OCI-LY3 (cell line): Measurements from ENCODE around the gene SHC3.

Experiments used
- H2AFZ ChIP-seq: fragments of 200-600, 300-600 bp; shearing (Covaris generic); 2 replicates; pipeline ENCODE4 v1.6.0; 2014; ENCODE audit warnings: antibody characterized with exemption, low read depth, low read length
- H3K27ac ChIP-seq: fragments of 200-600, 300-600 bp; sonication (generic); 2 replicates; pipeline ENCODE4 v1.5.1; 2014; ENCODE audit warnings: mild to moderate bottlenecking, low read length, moderate library complexity, mixed read lengths
- H3K27me3 ChIP-seq: fragments of 200-600, 300-600 bp; sonication (generic); 2 replicates; pipeline ENCODE4 v1.6.1; 2014; ENCODE audit warnings: low read depth, low read length, mixed read lengths
- H3K36me3 ChIP-seq: fragments of 200-600, 300-600 bp; sonication (generic); replicated peaks from 2 replicates; pipeline ENCODE3; 2014; ENCODE audit warnings: low read depth, low read length, mixed read lengths
- H3K4me1 ChIP-seq: fragments of 300-600, 200-600 bp; sonication (generic); 2 replicates; pipeline ENCODE4 v1.6.1; 2014; ENCODE audit warnings: low read length, mixed read lengths
- H3K4me2 ChIP-seq: fragments of 200-600, 300-600 bp; sonication (generic); 2 replicates; pipeline ENCODE4 v1.6.1; 2014; ENCODE audit warnings: low read length, mixed read lengths
- H3K4me3 ChIP-seq: fragments of 300-600, 200-600 bp; sonication (generic); 2 replicates; pipeline ENCODE4 v1.5.1; 2014; ENCODE audit warnings: antibody characterized with exemption, mild to moderate bottlenecking, low read length, moderate library complexity
- H3K79me2 ChIP-seq: fragments of 300-600, 200-600 bp; shearing (Covaris generic); 2 replicates; pipeline ENCODE4 v1.6.1; 2014; ENCODE audit warnings: mild to moderate bottlenecking, low read length, mixed read lengths
- H3K9ac ChIP-seq: fragments of 300-600, 200-600 bp; shearing (Covaris generic); 2 replicates; pipeline ENCODE4 v1.6.0; 2014; ENCODE audit warnings: mild to moderate bottlenecking, low read length, moderate library complexity
- H3K9me3 ChIP-seq: fragments of 200-600, 300-600 bp; shearing (Covaris generic); 2 replicates; pipeline ENCODE4 v1.6.1; 2014; ENCODE audit warnings: low read length, mixed read lengths; ENCODE audit not compliant: insufficient read depth
- H4K20me1 ChIP-seq: fragments of 200-600, 300-600 bp; sonication (generic); 2 replicates; pipeline ENCODE4 v1.6.1; 2016; ENCODE audit warnings: low read length, mixed read lengths; ENCODE audit not compliant: insufficient read depth
- CTCF ChIP-seq: fragments of 200-600, 300-600 bp; sonication (generic); IDR thresholded peaks from 2 replicates; pipeline ENCODE4 v1.5.1; 2014; ENCODE audit warnings: antibody characterized with exemption, low read length, low read depth
- EZH2phosphoT487 ChIP-seq: fragments of 200-600 bp; shearing (Covaris generic); IDR thresholded peaks from 2 replicates; pipeline ENCODE4 v1.6.1; 2018; ENCODE audit warnings: antibody characterized with exemption, mixed run types, low read depth

SHC3 gene

GRCh38 chr9:89138463-89139390 lies 39.9 kb downstream of the SHC3 start:
- Histone ChIP-seq H3K9ac (no peak overlapping the region), H3K4me2 (no peak overlapping the region), H3K9me3 (no peaks in the 10 kb centered on the region), H4K20me1 (no peaks in the 10 kb centered on the region), H3K4me3 (no peak overlapping the region), H3K27me3 (no peaks in the 10 kb centered on the region), H3K79me2 (no peaks in the 10 kb centered on the region), H2AFZ (no peak overlapping the region), H3K27ac (no peak overlapping the region), H3K36me3 (no peaks in the 10 kb centered on the region), H3K4me1 (no peaks in the 10 kb centered on the region)
- TF ChIP-seq EZH2phosphoT487 = no peak
- no peak for TF ChIP-seq CTCF

GRCh38 chr9:89137542-89138462 lies 40.8 kb downstream of the SHC3 start:
- no peak overlapping the region for H3K4me2 ChIP-seq

GRCh38 chr9:89135591-89136166 lies 42.9 kb downstream of the SHC3 start:
- H3K9me3 ChIP-seq = no peaks in the 10 kb centered on the region
- H3K36me3 ChIP-seq = no peaks in the 10 kb centered on the region
- TF ChIP-seq EZH2phosphoT487 (no peak), CTCF (no peak)
- no peak overlapping the region for H2AFZ ChIP-seq
- no peak overlapping the region for H3K4me2 ChIP-seq
- H3K9ac ChIP-seq = no peak overlapping the region
- no peaks in the 10 kb centered on the region for H3K27me3 ChIP-seq
- no peaks in the 10 kb centered on the region for H3K79me2 ChIP-seq
- no peak overlapping the region for H3K27ac ChIP-seq
- H3K4me1 ChIP-seq = no peaks in the 10 kb centered on the region
- no peak overlapping the region for H3K4me3 ChIP-seq
- no peaks in the 10 kb centered on the region for H4K20me1 ChIP-seq

More at GRCh38 chr9:89137542-89138462, 40.8 kb downstream of the SHC3 start:
- no peak for TF ChIP-seq CTCF
- no peak for TF ChIP-seq EZH2phosphoT487
- Histone ChIP-seq H3K4me3 (no peak overlapping the region), H2AFZ (no peak overlapping the region), H3K4me1 (no peaks in the 10 kb centered on the region), H3K36me3 (no peaks in the 10 kb centered on the region), H3K27ac (no peak overlapping the region), H3K9me3 (no peaks in the 10 kb centered on the region), H3K9ac (no peak overlapping the region), H3K27me3 (no peaks in the 10 kb centered on the region), H3K79me2 (no peaks in the 10 kb centered on the region), H4K20me1 (no peaks in the 10 kb centered on the region)
